ENCODE measurements around the gene PPHLN1. TPM values are rescaled to one million over a fixed set of nuclear protein-coding genes. Genes with fewer than 3 reads are reported as not detected.

Gene PPHLN1
- total and polyA plus RNA-seq, 2 of the 8 experiments (the other 6 are each of a cell fraction or from before 2014, with no cell fraction given) = 34.3 to 71.6 TPM

DNA sequence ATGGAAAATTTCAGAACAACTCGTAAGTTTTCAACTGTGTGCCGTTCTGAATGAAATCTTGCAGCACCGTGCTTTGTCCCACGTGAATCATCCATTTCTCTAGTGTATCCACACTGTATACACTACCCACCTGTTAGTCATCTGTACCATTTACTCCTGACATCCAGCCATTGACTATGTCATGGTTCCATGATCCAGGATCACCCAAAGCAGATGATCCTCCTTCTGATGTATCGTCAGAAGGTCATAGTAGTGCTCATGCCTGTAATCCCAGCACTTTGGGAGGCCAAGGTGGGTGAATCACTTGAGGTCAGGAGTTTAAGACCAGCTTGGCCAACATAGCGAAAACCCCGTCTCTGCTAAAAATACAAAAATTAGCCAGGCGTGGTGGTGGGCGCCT lies 122.9 kb downstream of the PPHLN1 start (continued):
- TF ChIP-seq, protein P1, sequence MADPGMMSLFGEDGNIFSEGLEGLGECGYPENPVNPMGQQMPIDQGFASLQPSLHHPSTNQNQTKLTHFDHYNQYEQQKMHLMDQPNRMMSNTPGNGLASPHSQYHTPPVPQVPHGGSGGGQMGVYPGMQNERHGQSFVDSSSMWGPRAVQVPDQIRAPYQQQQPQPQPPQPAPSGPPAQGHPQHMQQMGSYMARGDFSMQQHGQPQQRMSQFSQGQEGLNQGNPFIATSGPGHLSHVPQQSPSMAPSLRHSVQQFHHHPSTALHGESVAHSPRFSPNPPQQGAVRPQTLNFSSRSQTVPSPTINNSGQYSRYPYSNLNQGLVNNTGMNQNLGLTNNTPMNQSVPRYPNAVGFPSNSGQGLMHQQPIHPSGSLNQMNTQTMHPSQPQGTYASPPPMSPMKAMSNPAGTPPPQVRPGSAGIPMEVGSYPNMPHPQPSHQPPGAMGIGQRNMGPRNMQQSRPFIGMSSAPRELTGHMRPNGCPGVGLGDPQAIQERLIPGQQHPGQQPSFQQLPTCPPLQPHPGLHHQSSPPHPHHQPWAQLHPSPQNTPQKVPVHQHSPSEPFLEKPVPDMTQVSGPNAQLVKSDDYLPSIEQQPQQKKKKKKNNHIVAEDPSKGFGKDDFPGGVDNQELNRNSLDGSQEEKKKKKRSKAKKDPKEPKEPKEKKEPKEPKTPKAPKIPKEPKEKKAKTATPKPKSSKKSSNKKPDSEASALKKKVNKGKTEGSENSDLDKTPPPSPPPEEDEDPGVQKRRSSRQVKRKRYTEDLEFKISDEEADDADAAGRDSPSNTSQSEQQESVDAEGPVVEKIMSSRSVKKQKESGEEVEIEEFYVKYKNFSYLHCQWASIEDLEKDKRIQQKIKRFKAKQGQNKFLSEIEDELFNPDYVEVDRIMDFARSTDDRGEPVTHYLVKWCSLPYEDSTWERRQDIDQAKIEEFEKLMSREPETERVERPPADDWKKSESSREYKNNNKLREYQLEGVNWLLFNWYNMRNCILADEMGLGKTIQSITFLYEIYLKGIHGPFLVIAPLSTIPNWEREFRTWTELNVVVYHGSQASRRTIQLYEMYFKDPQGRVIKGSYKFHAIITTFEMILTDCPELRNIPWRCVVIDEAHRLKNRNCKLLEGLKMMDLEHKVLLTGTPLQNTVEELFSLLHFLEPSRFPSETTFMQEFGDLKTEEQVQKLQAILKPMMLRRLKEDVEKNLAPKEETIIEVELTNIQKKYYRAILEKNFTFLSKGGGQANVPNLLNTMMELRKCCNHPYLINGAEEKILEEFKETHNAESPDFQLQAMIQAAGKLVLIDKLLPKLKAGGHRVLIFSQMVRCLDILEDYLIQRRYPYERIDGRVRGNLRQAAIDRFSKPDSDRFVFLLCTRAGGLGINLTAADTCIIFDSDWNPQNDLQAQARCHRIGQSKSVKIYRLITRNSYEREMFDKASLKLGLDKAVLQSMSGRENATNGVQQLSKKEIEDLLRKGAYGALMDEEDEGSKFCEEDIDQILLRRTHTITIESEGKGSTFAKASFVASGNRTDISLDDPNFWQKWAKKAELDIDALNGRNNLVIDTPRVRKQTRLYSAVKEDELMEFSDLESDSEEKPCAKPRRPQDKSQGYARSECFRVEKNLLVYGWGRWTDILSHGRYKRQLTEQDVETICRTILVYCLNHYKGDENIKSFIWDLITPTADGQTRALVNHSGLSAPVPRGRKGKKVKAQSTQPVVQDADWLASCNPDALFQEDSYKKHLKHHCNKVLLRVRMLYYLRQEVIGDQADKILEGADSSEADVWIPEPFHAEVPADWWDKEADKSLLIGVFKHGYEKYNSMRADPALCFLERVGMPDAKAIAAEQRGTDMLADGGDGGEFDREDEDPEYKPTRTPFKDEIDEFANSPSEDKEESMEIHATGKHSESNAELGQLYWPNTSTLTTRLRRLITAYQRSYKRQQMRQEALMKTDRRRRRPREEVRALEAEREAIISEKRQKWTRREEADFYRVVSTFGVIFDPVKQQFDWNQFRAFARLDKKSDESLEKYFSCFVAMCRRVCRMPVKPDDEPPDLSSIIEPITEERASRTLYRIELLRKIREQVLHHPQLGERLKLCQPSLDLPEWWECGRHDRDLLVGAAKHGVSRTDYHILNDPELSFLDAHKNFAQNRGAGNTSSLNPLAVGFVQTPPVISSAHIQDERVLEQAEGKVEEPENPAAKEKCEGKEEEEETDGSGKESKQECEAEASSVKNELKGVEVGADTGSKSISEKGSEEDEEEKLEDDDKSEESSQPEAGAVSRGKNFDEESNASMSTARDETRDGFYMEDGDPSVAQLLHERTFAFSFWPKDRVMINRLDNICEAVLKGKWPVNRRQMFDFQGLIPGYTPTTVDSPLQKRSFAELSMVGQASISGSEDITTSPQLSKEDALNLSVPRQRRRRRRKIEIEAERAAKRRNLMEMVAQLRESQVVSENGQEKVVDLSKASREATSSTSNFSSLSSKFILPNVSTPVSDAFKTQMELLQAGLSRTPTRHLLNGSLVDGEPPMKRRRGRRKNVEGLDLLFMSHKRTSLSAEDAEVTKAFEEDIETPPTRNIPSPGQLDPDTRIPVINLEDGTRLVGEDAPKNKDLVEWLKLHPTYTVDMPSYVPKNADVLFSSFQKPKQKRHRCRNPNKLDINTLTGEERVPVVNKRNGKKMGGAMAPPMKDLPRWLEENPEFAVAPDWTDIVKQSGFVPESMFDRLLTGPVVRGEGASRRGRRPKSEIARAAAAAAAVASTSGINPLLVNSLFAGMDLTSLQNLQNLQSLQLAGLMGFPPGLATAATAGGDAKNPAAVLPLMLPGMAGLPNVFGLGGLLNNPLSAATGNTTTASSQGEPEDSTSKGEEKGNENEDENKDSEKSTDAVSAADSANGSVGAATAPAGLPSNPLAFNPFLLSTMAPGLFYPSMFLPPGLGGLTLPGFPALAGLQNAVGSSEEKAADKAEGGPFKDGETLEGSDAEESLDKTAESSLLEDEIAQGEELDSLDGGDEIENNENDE (IDR thresholded peaks at IDR 0.05; ENCODE audit: insufficient replicate concordance, low read length) = no peak
- TF ChIP-seq YY1 (IDR thresholded peaks at IDR 0.05; ENCODE audit: low read depth, low read length) = no peak
- TF ChIP-seq HDAC2 (IDR thresholded peaks at IDR 0.05; ENCODE audit: borderline replicate concordance in 1 of 2, low read depth in 2 of 2, low read length in 2 of 2) = no peak
- TF ChIP-seq TBP (IDR thresholded peaks at IDR 0.05; ENCODE audit: low read depth, low read length) = no peak
- TF ChIP-seq, protein P2, sequence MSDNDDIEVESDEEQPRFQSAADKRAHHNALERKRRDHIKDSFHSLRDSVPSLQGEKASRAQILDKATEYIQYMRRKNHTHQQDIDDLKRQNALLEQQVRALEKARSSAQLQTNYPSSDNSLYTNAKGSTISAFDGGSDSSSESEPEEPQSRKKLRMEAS (IDR thresholded peaks at IDR 0.05) = no peak
- TF ChIP-seq JUN (IDR thresholded peaks at IDR 0.05; ENCODE audit: low read depth, low read length) = no peak
- no peak for TF ChIP-seq KDM4A (IDR thresholded peaks at IDR 0.05; ENCODE audit: low read depth, low read length, severe bottlenecking)
- no peak for TF ChIP-seq KDM1A (IDR thresholded peaks at IDR 0.05; ENCODE audit: borderline replicate concordance, low read length)
- no peak for TF ChIP-seq SP1 (IDR thresholded peaks at IDR 0.05; ENCODE audit: low read depth, low read length)
- TF ChIP-seq, protein P3, sequence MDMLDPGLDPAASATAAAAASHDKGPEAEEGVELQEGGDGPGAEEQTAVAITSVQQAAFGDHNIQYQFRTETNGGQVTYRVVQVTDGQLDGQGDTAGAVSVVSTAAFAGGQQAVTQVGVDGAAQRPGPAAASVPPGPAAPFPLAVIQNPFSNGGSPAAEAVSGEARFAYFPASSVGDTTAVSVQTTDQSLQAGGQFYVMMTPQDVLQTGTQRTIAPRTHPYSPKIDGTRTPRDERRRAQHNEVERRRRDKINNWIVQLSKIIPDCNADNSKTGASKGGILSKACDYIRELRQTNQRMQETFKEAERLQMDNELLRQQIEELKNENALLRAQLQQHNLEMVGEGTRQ (IDR thresholded peaks at IDR 0.05; ENCODE audit: low read length) = no peak
- TF ChIP-seq GTF2F1 (IDR thresholded peaks at IDR 0.05; ENCODE audit: borderline replicate concordance, low read depth, low read length) = no peak

Measured in H1 (cell line).